BLaER1 treated with 17β-estradiol and CSF1 and Interleukin-3, amounts not matched to agents 10 nM and 100 nM (cell line): ENCODE data around the gene PAFAH1B1.

Experiments
- H3K27ac ChIP-seq, 11 experiments: shearing (Covaris generic); formaldehyde crosslinking; 2 replicates each; pipeline ENCODE4 v1.8.1; 2022
- H3K27me3 ChIP-seq, 11 experiments: shearing (Covaris generic); formaldehyde crosslinking; 2 replicates each; pipeline ENCODE4 v1.8.1; 2022
- H3K36me3 ChIP-seq, 11 experiments: shearing (Covaris generic); formaldehyde crosslinking; 2 replicates each; pipeline ENCODE4 v1.8.1; 2022
- H3K4me1 ChIP-seq, 10 experiments: shearing (Covaris generic); formaldehyde crosslinking; 2 replicates each; pipeline ENCODE4 v1.8.1; 2022
- H3K4me2 ChIP-seq, 11 experiments: shearing (Covaris generic); formaldehyde crosslinking; 2 replicates each; pipeline ENCODE4 v1.8.1; 2022
- H3K4me3 ChIP-seq, 10 experiments: shearing (Covaris generic); formaldehyde crosslinking; 2 replicates each; pipeline ENCODE4 v1.8.1; 2022
- H3K9ac ChIP-seq, 11 experiments: shearing (Covaris generic); formaldehyde crosslinking; 2 replicates each; pipeline ENCODE4 v1.8.1; 2022
- H3K9me3 ChIP-seq, 11 experiments: shearing (Covaris generic); formaldehyde crosslinking; replicated peaks in 1 of 11; 2 replicates each; pipeline ENCODE4 v1.8.1; 2022
- H4K20me1 ChIP-seq, 11 experiments: shearing (Covaris generic); formaldehyde crosslinking; 2 replicates each; pipeline ENCODE4 v1.8.1; 2022
- Cebpa-rat ChIP-seq, 11 experiments: shearing (Covaris generic); IDR thresholded peaks; 2 replicates each; pipeline ENCODE4 v1.8.1; 2022

Gene PAFAH1B1

GRCh38 chr17:2721603-2722002 is 128.1 kb downstream of the PAFAH1B1 start:
- H3K4me3 ChIP-seq, result no peak overlapping the region
- H3K9me3 ChIP-seq, result no peaks in the 10 kb centered on the region
- H4K20me1 ChIP-seq, result peaks cover 0 to 24% (median 0%) of the 10 kb centered on the region in 11 experiments; a peak in 4 of 22 replicates
- no peak overlapping the region for H3K27ac ChIP-seq
- peaks cover 14 to 30% (median 20%) of the 10 kb centered on the region in 10 experiments for H3K4me1 ChIP-seq
- H3K36me3 ChIP-seq, result no peaks in the 10 kb centered on the region; a peak in 1 of 22 replicates
- peaks cover 39 to 57% (median 54%) of the 10 kb centered on the region in 11 experiments for H3K27me3 ChIP-seq
- no peak overlapping the region for H3K9ac ChIP-seq
- H3K4me2 ChIP-seq, result no peak overlapping the region
- no peak for TF ChIP-seq Cebpa-rat (IDR thresholded peaks at IDR 0.05)

GRCh38 chr17:2722611-2723010 is 129.2 kb downstream of the PAFAH1B1 start:
- no peak overlapping the region for H3K4me2 ChIP-seq
- H3K9me3 ChIP-seq, result no peaks in the 10 kb centered on the region
- no peak overlapping the region for H3K9ac ChIP-seq

GRCh38 chr17:2723505-2723996 is 130.1 kb downstream of the PAFAH1B1 start:
- Histone ChIP-seq H3K4me2 (no peak overlapping the region), H4K20me1 (peaks cover 0 to 24% (median 0%) of the 10 kb centered on the region in 11 experiments; a peak in 4 of 22 replicates), H3K4me3 (no peak overlapping the region), H3K36me3 (no peaks in the 10 kb centered on the region; a peak in 1 of 22 replicates), H3K4me1 (peaks cover 6 to 17% (median 12%) of the 10 kb centered on the region in 10 experiments; a peak in 14 of 20 replicates), H3K27ac (no peak overlapping the region), H3K9ac (no peak overlapping the region), H3K9me3 (no peaks in the 10 kb centered on the region), H3K27me3 (peaks cover 39 to 66% (median 61%) of the 10 kb centered on the region in 11 experiments)
- no peak for TF ChIP-seq Cebpa-rat (IDR thresholded peaks at IDR 0.05)

More at GRCh38 chr17:2722611-2723010, 129.2 kb downstream of the PAFAH1B1 start:
- Histone ChIP-seq H3K27me3 (peaks cover 39 to 66% (median 61%) of the 10 kb centered on the region in 11 experiments), H3K36me3 (no peaks in the 10 kb centered on the region; a peak in 1 of 22 replicates), H4K20me1 (peaks cover 0 to 24% (median 0%) of the 10 kb centered on the region in 11 experiments; a peak in 4 of 22 replicates), H3K4me1 (peaks cover 4 to 20% (median 11%) of the 10 kb centered on the region in 10 experiments; a peak in 12 of 20 replicates), H3K4me3 (no peak overlapping the region), H3K27ac (no peak overlapping the region)
- no peak for TF ChIP-seq Cebpa-rat (IDR thresholded peaks at IDR 0.05)

- peaks cover 0 to 24% (median 0%) of the 10 kb centered on the region in 11 experiments; a peak in 4 of 22 replicates for H4K20me1 ChIP-seq
- H3K4me3 ChIP-seq, result peak overlapping the region in 5 of 10 experiments; percentile 21 to 49 (median 33); a peak in 7 of 20 replicates
- H3K36me3 ChIP-seq, result no peaks in the 10 kb centered on the region; a peak in 1 of 22 replicates
- H3K9ac ChIP-seq, result no peak overlapping the region
- H3K27me3 ChIP-seq, result peaks cover 39 to 66% (median 61%) of the 10 kb centered on the region in 11 experiments
- peak overlapping the region; percentile 34 to 73 (median 51) for H3K4me2 ChIP-seq
- no peaks in the 10 kb centered on the region for H3K9me3 ChIP-seq
- H3K27ac ChIP-seq, result no peak overlapping the region
- no peak for TF ChIP-seq Cebpa-rat (IDR thresholded peaks at IDR 0.05)
- peaks cover 9 to 17% (median 15%) of the 10 kb centered on the region in 10 experiments; a peak in 14 of 20 replicates for H3K4me1 ChIP-seq
Observed at GRCh38 chr17:2723997-2724783, 130.7 kb downstream of the PAFAH1B1 start.

- H3K4me3 ChIP-seq, result peak overlapping the region in 5 of 10 experiments; percentile 21 to 49 (median 33); a peak in 7 of 20 replicates
- H3K4me2 ChIP-seq, result peak overlapping the region; percentile 34 to 73 (median 51)
- peaks cover 9 to 16% (median 13%) of the 10 kb centered on the region in 10 experiments; a peak in 14 of 20 replicates for H3K4me1 ChIP-seq
- TF ChIP-seq Cebpa-rat (IDR thresholded peaks at IDR 0.05), result no peak
- H3K9ac ChIP-seq, result no peak overlapping the region
- H3K27ac ChIP-seq, result no peak overlapping the region
- H4K20me1 ChIP-seq, result peaks cover 0 to 24% (median 0%) of the 10 kb centered on the region in 11 experiments; a peak in 4 of 22 replicates
- no peaks in the 10 kb centered on the region for H3K36me3 ChIP-seq
- H3K27me3 ChIP-seq, result peaks cover 39 to 66% (median 61%) of the 10 kb centered on the region in 11 experiments
- H3K9me3 ChIP-seq, result no peaks in the 10 kb centered on the region
Observed at GRCh38 chr17:2724784-2725164, 131.3 kb downstream of the PAFAH1B1 start.

GRCh38 chr17:2730764-2731353 is 137.4 kb downstream of the PAFAH1B1 start:
- Histone ChIP-seq H3K4me3 (no peak overlapping the region), H3K9ac (no peak overlapping the region), H3K4me1 (peaks cover 0 to 10% (median 5%) of the 10 kb centered on the region in 10 experiments; a peak in 9 of 20 replicates), H3K9me3 (no peaks in the 10 kb centered on the region), H3K36me3 (no peaks in the 10 kb centered on the region), H3K4me2 (no peak overlapping the region), H3K27ac (no peak overlapping the region), H4K20me1 (0 out of 22 replicates have a peak, but pooled peaks cover 0 to 6% (median 0%) of the 10 kb centered on the region in 11 experiments), H3K27me3 (peaks cover 2 to 17% (median 15%) of the 10 kb centered on the region in 11 experiments)
- no peak for TF ChIP-seq Cebpa-rat (IDR thresholded peaks at IDR 0.05)

GRCh38 chr17:2731807-2732206 is 138.4 kb downstream of the PAFAH1B1 start:
- H3K4me2 ChIP-seq, result no peak overlapping the region
- no peak overlapping the region for H3K4me3 ChIP-seq
- peaks cover 0 to 10% (median 5%) of the 10 kb centered on the region in 10 experiments; a peak in 9 of 20 replicates for H3K4me1 ChIP-seq
- H4K20me1 ChIP-seq, result 0 out of 22 replicates have a peak, but pooled peaks cover 0 to 6% (median 0%) of the 10 kb centered on the region in 11 experiments
- H3K36me3 ChIP-seq, result no peaks in the 10 kb centered on the region
- peaks cover 0 to 7% (median 5%) of the 10 kb centered on the region in 11 experiments; a peak in 16 of 22 replicates for H3K27me3 ChIP-seq
- no peaks in the 10 kb centered on the region for H3K9me3 ChIP-seq
- no peak overlapping the region for H3K9ac ChIP-seq
- TF ChIP-seq Cebpa-rat (IDR thresholded peaks at IDR 0.05), result no peak
- no peak overlapping the region for H3K27ac ChIP-seq

- no peak overlapping the region for H3K27ac ChIP-seq
- no peaks in the 10 kb centered on the region for H3K27me3 ChIP-seq
- H3K9ac ChIP-seq, result no peak overlapping the region
- H3K4me2 ChIP-seq, result no peak overlapping the region
- no peak for TF ChIP-seq Cebpa-rat (IDR thresholded peaks at IDR 0.05)
- no peaks in the 10 kb centered on the region for H3K9me3 ChIP-seq
- H3K36me3 ChIP-seq, result no peaks in the 10 kb centered on the region
- no peak overlapping the region for H3K4me3 ChIP-seq
- H3K4me1 ChIP-seq, result 0 out of 20 replicates have a peak, but pooled peaks cover 0 to 3% (median 0%) of the 10 kb centered on the region in 10 experiments
- H4K20me1 ChIP-seq, result 0 out of 22 replicates have a peak, but pooled peaks cover 0 to 6% (median 0%) of the 10 kb centered on the region in 11 experiments
Observed at GRCh38 chr17:2734939-2735338, 141.5 kb downstream of the PAFAH1B1 start.
